Right lobe of liver (tissue), 6 donors: Measurements from ENCODE around the gene ACADL. TPM values are rescaled to one million over a fixed set of nuclear protein-coding genes. Genes with fewer than 3 reads are reported as not detected.

ENCODE experiments used
- ATAC-seq, 4 donors: fragments of 200-7000 bp; cut with Tn5 transposase; one replicate each; pipeline ENCODE4 v1.9.1; 2020; ENCODE audit warnings: mild to moderate bottlenecking in 4 of 4, moderate library complexity in 4 of 4
- DNase-seq, 3 donors: peaks; one replicate each; pipeline ENCODE4 v3.0.0-alpha.2; 2020
- H3K27ac ChIP-seq, 3 donors: fragments of 200-600 bp; one replicate each; pipeline ENCODE4 v1.8.0; 2022
- H3K27me3 ChIP-seq, 2 donors: fragments of 200-600 bp; one replicate each; pipeline ENCODE4 v1.8.0; 2022
- H3K36me3 ChIP-seq, 4 donors: fragments of 200-600 bp; sonication (generic) in 1 of 4; one replicate each; pipeline versions ENCODE4 v1.5.1 to v1.8.0; 2017 to 2022; ENCODE audit warnings: control low read depth in 1 of 4
- H3K4me1 ChIP-seq, 4 donors: fragments of 200-600 bp; sonication (generic) in 1 of 4; one replicate each; pipeline versions ENCODE4 v1.5.1 to v1.8.0; 2017 to 2022; ENCODE audit warnings: control low read depth in 1 of 4
- H3K4me3 ChIP-seq, 3 donors: fragments of 200-600 bp; one replicate each; pipeline ENCODE4 v1.8.0; 2022
- H3K9me3 ChIP-seq, 4 donors: fragments of 200-600 bp; sonication (generic) in 1 of 4; one replicate each; pipeline versions ENCODE4 v1.5.1 to v1.8.0; 2017 to 2022; ENCODE audit warnings: control low read depth in 1 of 4
- POLR2A ChIP-seq: fragments of 450-650 bp; IDR thresholded peaks from one replicate; pipeline ENCODE4 v1.6.1; 2017; ENCODE audit warnings: antibody characterized with exemption, mild to moderate bottlenecking
- WGBS: methylation state at CpG from one replicate; pipeline ENCODE4 v1.1.6; 2018; ENCODE audit warnings: low coverage, low lambda C conversion rate; ENCODE audit not compliant: insufficient coverage; ENCODE audit errors: missing lambda C conversion rate; 5-methylcytosine and 5-hydroxymethylcytosine counted together
- intact Hi-C, 2 donors: fragments of 100-400 bp; cut with DNase I; formaldehyde crosslinking; loops; one replicate each; pipeline versions ENCODE4 v1.11.2 to v1.14.1; 2022
- total RNA-seq, 6 experiments: library from RNA; depleted of rRNA in 2 of 6; stranded (reverse); fragments of >200 nt in 2 of 6; fragmentation: NEBNext Ultra II Directional in 3 of 6; extraction: Animal tissue kit (Norgen Biotek cat#: 25700) in 3 of 6; gene quantifications; one replicate each; pipeline versions ENCODE4 v1.1.0 to v1.2.4, GENCODE V29; 2016 to 2023
- TF ChIP-seq, protein P1 (sequence below), 4 donors: fragments of 200-600 bp in 3 of 4; fragments of 450-650 bp in 1 of 4; IDR thresholded peaks; one replicate each; pipeline versions ENCODE4 v1.5.1 to v1.8.0; 2016 to 2022; ENCODE audit warnings: antibody characterized with exemption in 4 of 4, mild to moderate bottlenecking in 2 of 4
- donor health status: DM: no; HTN: yes; CAD: no.
- donor health status: DM: no; HTN: no; CAD: no.
- donor health status: DM: no; HTN: no; CAD: no.
- donor health status: DM: no; HTN: yes; CAD: no.
- donor health status: DM: no; HTN: yes; CAD: no.

The ACADL gene
- total RNA-seq, 6 experiments from 2014 or later, result 13.4 to 30.2 (median 22.3) TPM

DNA sequence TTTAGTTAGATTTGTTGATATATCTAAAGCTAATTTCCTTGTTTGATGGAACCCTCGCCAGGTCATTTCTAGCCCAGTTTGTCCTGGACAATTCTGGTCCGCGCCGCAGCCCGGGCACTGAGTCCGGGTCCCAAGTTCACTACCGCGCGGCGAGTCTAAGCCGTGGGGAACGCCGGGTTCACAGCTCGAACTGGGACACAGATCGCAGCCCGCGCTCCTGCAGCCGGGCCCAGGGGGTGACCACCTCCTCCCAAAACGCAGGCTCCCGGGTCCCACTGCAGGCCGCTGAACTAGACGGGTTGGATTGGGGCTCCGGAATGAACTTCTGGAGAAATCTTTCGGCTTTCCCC is 681 bp downstream of the ACADL start:
- peak; percentile 79 to 88 (median 87) for DNase-seq
- Histone ChIP-seq H3K9me3 (no peaks in the 10 kb centered on the region), H3K4me3 (peak overlapping the region; percentile 47 to 65 (median 62)), H3K36me3 (peaks cover 0 to 6% (median 2%) of the 10 kb centered on the region in 4 donors), H3K27me3 (no peaks in the 10 kb centered on the region), H3K4me1 (peaks cover 0 to 54% (median 10%) of the 10 kb centered on the region in 4 donors), H3K27ac (peak overlapping the region; percentile 79 to 97 (median 91))
- ATAC-seq, result peak; percentile 81 to 91 (median 84)
- intact Hi-C loops, result no loop called here
- 2% methylated on average over 19 of the region's 24 CpGs for WGBS
- TF ChIP-seq, protein P1, sequence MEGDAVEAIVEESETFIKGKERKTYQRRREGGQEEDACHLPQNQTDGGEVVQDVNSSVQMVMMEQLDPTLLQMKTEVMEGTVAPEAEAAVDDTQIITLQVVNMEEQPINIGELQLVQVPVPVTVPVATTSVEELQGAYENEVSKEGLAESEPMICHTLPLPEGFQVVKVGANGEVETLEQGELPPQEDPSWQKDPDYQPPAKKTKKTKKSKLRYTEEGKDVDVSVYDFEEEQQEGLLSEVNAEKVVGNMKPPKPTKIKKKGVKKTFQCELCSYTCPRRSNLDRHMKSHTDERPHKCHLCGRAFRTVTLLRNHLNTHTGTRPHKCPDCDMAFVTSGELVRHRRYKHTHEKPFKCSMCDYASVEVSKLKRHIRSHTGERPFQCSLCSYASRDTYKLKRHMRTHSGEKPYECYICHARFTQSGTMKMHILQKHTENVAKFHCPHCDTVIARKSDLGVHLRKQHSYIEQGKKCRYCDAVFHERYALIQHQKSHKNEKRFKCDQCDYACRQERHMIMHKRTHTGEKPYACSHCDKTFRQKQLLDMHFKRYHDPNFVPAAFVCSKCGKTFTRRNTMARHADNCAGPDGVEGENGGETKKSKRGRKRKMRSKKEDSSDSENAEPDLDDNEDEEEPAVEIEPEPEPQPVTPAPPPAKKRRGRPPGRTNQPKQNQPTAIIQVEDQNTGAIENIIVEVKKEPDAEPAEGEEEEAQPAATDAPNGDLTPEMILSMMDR (IDR thresholded peaks at IDR 0.05), result no peak
- TF ChIP-seq POLR2A, result no peak

DNA sequence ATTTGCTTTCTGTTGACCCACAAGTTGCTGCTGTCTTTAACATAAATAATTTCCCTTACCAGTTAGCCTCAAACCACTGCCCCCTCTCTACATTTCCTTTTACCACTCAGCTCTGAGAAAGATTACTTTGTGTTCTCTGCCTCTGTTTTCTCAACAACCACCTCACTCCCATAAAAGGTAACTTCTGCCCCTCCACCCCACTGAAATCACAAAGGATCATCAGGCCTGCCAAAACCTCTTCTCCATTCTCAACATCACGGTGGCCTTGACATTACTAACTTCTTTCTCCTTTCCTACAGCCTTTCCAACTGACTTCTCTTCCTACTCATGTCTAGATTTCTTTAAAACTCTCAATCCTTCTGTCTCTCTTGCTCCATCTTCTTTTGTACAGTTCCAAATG is 10.1 kb downstream of the ACADL start:
- ATAC-seq (peak in 1 of 4 donors; percentile 50), DNase-seq (no peak)
- Histone ChIP-seq H3K4me1 (no peaks in the 10 kb centered on the region), H3K9me3 (no peaks in the 10 kb centered on the region), H3K27me3 (no peaks in the 10 kb centered on the region), H3K4me3 (no peak overlapping the region), H3K36me3 (peaks cover 0 to 5% (median 2%) of the 10 kb centered on the region in 4 donors), H3K27ac (no peak overlapping the region)
- whole genome bisulfite sequencing, result 50% methylated on average over 1 of the region's 1 CpG
- intact Hi-C loops, result no loop called here
- TF ChIP-seq, protein P1 (IDR thresholded peaks at IDR 0.05), result no peak
- no peak for TF ChIP-seq POLR2A

DNA sequence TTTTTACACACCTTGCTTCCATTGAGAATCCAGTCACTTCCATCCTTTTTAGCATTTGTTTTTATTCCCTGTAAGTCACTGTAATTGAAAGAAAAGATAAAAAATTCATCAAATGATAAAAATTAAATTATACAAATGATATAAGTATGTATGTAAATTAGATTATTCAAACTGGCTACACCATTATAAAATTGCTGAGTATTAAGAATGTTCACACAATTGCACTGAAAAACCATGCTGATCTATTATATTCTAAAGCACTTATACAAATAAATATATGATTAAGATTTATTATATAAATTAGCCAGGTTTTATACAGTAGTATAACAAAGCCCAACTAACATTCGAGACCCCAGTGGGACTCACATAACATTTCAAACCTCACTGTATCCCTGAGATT is 15.1 kb downstream of the ACADL start:
- no peak for DNase-seq
- no peak for ATAC-seq
- no peaks in the 10 kb centered on the region for H3K9me3 ChIP-seq
- H3K4me1 ChIP-seq, result no peaks in the 10 kb centered on the region
- WGBS, result 89% methylated on average over 1 of the region's 1 CpG
- TF ChIP-seq, protein P1 (IDR thresholded peaks at IDR 0.05), result no peak
- TF ChIP-seq POLR2A, result no peak
- H3K4me3 ChIP-seq, result no peak overlapping the region
- intact Hi-C loops, result no loop called here
- peaks cover 0 to 9% (median under 1%) of the 10 kb centered on the region in 4 donors for H3K36me3 ChIP-seq
- H3K27ac ChIP-seq, result no peak overlapping the region
- no peaks in the 10 kb centered on the region for H3K27me3 ChIP-seq

DNA sequence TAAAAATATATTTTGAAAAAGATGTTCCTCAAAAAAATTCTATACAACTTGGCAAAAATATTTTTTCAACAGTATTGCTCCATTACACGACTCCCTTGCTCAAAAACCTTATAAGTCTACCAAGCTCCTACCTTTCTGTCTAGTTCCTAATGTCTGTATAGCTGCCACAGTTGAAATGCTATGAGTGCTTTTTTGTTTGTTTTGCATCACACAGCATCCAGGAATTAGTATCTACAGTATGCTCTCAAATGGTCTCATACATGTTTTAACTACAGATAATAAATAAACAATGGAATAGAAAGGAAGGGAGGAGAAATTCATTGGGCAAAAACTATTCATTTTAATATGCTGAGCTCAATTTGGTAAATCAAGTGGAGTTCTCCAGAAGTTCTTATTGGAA is 17.3 kb downstream of the ACADL start:
- no peaks in the 10 kb centered on the region for H3K4me1 ChIP-seq
- intact Hi-C loops, result loop anchor here in 1 of 2 donors (10.0 kb wide), 1 partner anchor 223 kb away; no protein-coding TSS in a partner anchor
- no peak overlapping the region for H3K4me3 ChIP-seq
- no peak for TF ChIP-seq POLR2A
- TF ChIP-seq, protein P1 (IDR thresholded peaks at IDR 0.05), result no peak
- DNase-seq (no peak), ATAC-seq (no peak)
- H3K27me3 ChIP-seq, result no peaks in the 10 kb centered on the region
- H3K9me3 ChIP-seq, result no peaks in the 10 kb centered on the region
- WGBS, result 84% methylated on average over 1 of the region's 1 CpG
- H3K36me3 ChIP-seq, result peaks cover 0 to 12% (median 1%) of the 10 kb centered on the region in 4 donors
- no peak overlapping the region for H3K27ac ChIP-seq

DNA sequence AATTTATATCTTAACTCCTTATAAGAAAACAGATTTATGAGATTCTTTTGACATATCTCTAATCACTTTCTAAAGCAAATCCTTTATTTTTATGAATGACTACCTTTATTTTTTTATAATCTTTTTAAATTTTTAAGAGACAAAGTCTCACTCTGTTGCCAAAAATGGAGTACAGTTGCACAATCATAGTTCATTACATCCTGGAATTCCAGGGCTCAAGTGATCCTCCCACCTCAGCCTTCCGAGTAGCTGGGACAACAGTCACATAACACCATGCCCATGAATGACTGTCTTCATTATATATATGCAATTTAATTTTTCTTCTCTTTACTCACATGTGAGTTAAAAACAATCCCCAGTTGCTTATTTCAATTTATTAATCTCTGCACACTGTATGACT is 21.7 kb downstream of the ACADL start:
- DNase-seq (no peak), ATAC-seq (no peak)
- Histone ChIP-seq H3K36me3 (peaks cover 0 to 11% (median 1%) of the 10 kb centered on the region in 4 donors), H3K4me3 (no peak overlapping the region), H3K27me3 (no peaks in the 10 kb centered on the region), H3K4me1 (no peaks in the 10 kb centered on the region), H3K9me3 (no peaks in the 10 kb centered on the region), H3K27ac (no peak overlapping the region)
- 25% methylated on average over 1 of the region's 1 CpG for WGBS
- TF ChIP-seq, protein P1 (IDR thresholded peaks at IDR 0.05), result no peak
- TF ChIP-seq POLR2A, result no peak
- intact Hi-C loops, result loop anchor here in 1 of 2 donors (10.0 kb wide), 1 partner anchor 219 kb away; no protein-coding TSS in a partner anchor
